ENCODE data around the gene MYL6B.
"Not testable (repeated sequence)": the region's sequence is repeated elsewhere in the genome, so short reads cannot be mapped to it uniquely, and the experiment has no call there.

MYL6B gene

GRCh38 chr12:56154818-56155217 is 2.4 kb downstream of the MYL6B start:
- TF ChIP-seq SUZ12 (IDR thresholded peaks at IDR 0.05; ENCODE audit: extremely low read depth, insufficient read depth, insufficient read length), result no peak
- H3K4me3 ChIP-seq (ENCODE audit: insufficient read length, low read depth), result no peak overlapping the region
- DNase-seq (ENCODE audit: low read depth, low spot score), result no peak

GRCh38 chr12:56155256-56155845 is 3.0 kb downstream of the MYL6B start:
- Histone ChIP-seq H3K9me3 (ENCODE audit: insufficient read depth, low read length) (no peaks in the 10 kb centered on the region), H3K27me3 (ENCODE audit: insufficient read depth, insufficient read length) (no peaks in the 10 kb centered on the region), H3K4me3 (ENCODE audit: insufficient read length, low read depth) (no peak overlapping the region), H3K36me3 (ENCODE audit: insufficient read depth, insufficient read length, low read length) (peaks cover 42% of the 10 kb centered on the region), H3K9ac (ENCODE audit: insufficient read length, low read depth) (no peak overlapping the region), H3K4me1 (ENCODE audit: insufficient read depth, insufficient read length) (peaks cover 5% of the 10 kb centered on the region)
- TF ChIP-seq SUZ12 (IDR thresholded peaks at IDR 0.05; ENCODE audit: extremely low read depth, insufficient read depth, insufficient read length), result no peak
- DNase-seq (ENCODE audit: low read depth, low spot score), result no peak

More at GRCh38 chr12:56154818-56155217, 2.4 kb downstream of the MYL6B start:
- Histone ChIP-seq H3K9ac (ENCODE audit: insufficient read length, low read depth) (no peak overlapping the region), H3K4me1 (ENCODE audit: insufficient read depth, insufficient read length) (peaks cover 5% of the 10 kb centered on the region), H3K36me3 (ENCODE audit: insufficient read depth, insufficient read length, low read length) (peaks cover 37% of the 10 kb centered on the region), H3K27me3 (ENCODE audit: insufficient read depth, insufficient read length) (no peaks in the 10 kb centered on the region), H3K9me3 (ENCODE audit: insufficient read depth, low read length) (no peaks in the 10 kb centered on the region)

DNA sequence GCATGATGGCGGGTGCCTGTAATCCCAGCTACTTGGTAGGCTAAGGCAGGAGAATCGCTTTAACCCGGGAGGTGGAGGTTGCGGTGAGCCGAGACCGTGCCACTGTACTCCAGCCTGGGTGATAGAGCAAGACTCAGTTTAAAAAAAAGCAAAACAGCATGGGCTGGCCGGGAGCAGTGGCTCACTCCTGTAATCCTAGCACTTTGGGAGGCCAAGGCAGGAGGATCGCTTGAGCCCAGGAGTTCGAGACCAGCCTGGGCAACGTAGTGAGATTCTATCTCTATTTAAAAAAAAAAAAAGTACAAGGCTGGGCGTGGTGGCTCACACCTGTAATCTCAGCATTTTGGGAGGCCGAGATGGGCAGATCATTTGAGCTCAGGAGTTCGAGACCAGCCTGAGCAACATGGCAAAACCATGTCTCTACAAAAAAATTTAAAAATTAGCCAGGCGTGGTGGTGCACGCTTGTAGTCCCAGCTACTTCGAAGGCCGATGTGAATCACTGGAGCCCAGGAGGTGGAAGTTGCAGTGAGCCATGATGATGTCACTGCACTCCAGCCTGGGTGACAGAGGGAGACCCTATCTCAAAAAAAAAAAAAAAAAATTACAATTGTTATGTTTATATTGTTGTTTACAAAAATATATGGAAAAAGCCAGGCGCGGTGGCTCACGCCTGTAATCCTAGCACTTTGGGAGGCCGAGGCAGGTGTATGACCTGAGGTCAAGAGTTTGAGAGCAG is 4.2 kb downstream of the MYL6B start:
- H3K9ac ChIP-seq (ENCODE audit: insufficient read length, low read depth), result not testable (repeated sequence)

GRCh38 chr12:56157201-56158028 is 5.0 kb downstream of the MYL6B start:
- TF ChIP-seq ZNF274 (IDR thresholded peaks at IDR 0.05; ENCODE audit: low read depth, low read length), result no peak
- no peak for TF ChIP-seq YY1 (IDR thresholded peaks at IDR 0.05; ENCODE audit: insufficient read depth, insufficient read length)
- TF ChIP-seq SUZ12 (IDR thresholded peaks at IDR 0.05; ENCODE audit: extremely low read depth, insufficient read depth, insufficient read length), result no peak
- Histone ChIP-seq H3K4me1 (ENCODE audit: insufficient read depth, insufficient read length) (peaks cover 10% of the 10 kb centered on the region), H3K27me3 (ENCODE audit: insufficient read depth, insufficient read length) (no peaks in the 10 kb centered on the region), H3K36me3 (ENCODE audit: insufficient read depth, insufficient read length, low read length) (peaks cover 62% of the 10 kb centered on the region), H3K4me3 (ENCODE audit: insufficient read length, low read depth) (peak overlapping the region; percentile 39), H3K9ac (ENCODE audit: insufficient read length, low read depth) (peak overlapping the region; percentile 96), H3K9me3 (ENCODE audit: insufficient read depth, low read length) (no peaks in the 10 kb centered on the region)
- peak; percentile 83 for DNase-seq (ENCODE audit: low read depth, low spot score)

More for the DNA sequence above, 4.2 kb downstream of the MYL6B start:
- H3K36me3 ChIP-seq (ENCODE audit: insufficient read depth, insufficient read length, low read length), result peaks cover 55% of the 10 kb centered on the region
- H3K9me3 ChIP-seq (ENCODE audit: insufficient read depth, low read length); H3K4me1 ChIP-seq (ENCODE audit: insufficient read depth, insufficient read length); DNase-seq (ENCODE audit: low read depth, low spot score); H3K27me3 ChIP-seq (ENCODE audit: insufficient read depth, insufficient read length): not testable (repeated sequence)
- peak overlapping the region; percentile 39 for H3K4me3 ChIP-seq (ENCODE audit: insufficient read length, low read depth)

DNA sequence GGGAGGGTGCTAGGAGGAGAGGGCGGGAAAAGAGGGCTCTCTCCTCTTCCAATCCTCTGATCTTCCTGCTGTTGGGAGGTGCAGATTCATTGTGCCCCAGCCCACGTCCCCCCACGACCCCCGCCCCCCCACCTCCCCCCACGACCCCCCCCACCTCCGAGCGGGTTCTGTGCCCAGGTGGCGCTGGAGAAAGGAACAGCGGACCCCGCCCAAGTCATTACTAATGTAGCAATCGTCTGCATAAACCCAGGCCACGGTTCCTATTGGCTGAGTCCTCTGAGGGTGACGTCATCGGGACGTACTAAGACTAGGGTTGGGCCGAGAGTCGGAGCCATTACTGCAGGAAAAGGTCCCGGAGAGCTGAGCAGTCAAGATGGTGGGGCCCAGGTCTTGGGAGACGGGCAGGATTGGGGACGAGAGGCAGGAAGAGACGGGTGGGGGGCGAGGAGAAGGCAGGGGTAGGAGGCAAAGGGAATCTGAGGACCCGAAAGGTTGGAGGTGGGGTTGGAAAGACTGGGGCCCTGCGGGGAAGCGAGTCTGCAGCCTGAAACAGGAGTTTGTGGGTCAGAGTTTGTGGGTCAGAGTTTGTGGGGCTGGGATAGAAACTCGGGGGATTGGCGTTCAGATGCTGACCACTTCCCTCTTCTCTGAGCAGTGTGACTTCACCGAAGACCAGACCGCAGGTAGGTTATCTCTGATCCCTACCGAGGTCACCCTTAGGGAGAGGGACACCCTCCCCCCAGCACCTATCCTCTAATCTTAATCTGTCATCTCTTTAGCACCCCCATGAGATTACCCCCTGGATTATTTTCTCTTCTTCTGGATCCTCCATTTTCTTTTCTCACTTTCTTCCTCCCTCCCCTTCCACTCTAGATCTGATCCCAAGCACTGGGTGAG is 5.9 kb downstream of the MYL6B start, which contains the start of gene MYL6:
MYL6 (plus strand) TSS at position 331 of the 897 bp plus-strand sequence; CDS start at position 374, 43 bp downstream.
- TF ChIP-seq YY1 (IDR thresholded peaks at IDR 0.05; ENCODE audit: insufficient read depth, insufficient read length) (peak; percentile 62), ZNF274 (IDR thresholded peaks at IDR 0.05; ENCODE audit: low read depth, low read length) (no peak), SUZ12 (IDR thresholded peaks at IDR 0.05; ENCODE audit: extremely low read depth, insufficient read depth, insufficient read length) (no peak)
- H3K4me3 ChIP-seq (ENCODE audit: insufficient read length, low read depth), result peak within 1 kb of the TSS; percentile 92
- peaks cover 71% of the 10 kb centered on the region for H3K36me3 ChIP-seq (ENCODE audit: insufficient read depth, insufficient read length, low read length)
- DNase-seq (ENCODE audit: low read depth, low spot score), result peak; percentile 99
- peaks cover 10% of the 10 kb centered on the region for H3K4me1 ChIP-seq (ENCODE audit: insufficient read depth, insufficient read length)
- no peaks in the 10 kb centered on the region for H3K9me3 ChIP-seq (ENCODE audit: insufficient read depth, low read length)
- H3K27me3 ChIP-seq (ENCODE audit: insufficient read depth, insufficient read length), result no peaks in the 10 kb centered on the region
- peak within 1 kb of the TSS; percentile 97 for H3K9ac ChIP-seq (ENCODE audit: insufficient read length, low read depth)

- Histone ChIP-seq H3K36me3 (ENCODE audit: insufficient read depth, insufficient read length, low read length) (peaks cover 77% of the 10 kb centered on the region), H3K9ac (ENCODE audit: insufficient read length, low read depth) (peak overlapping the region; percentile 97), H3K4me3 (ENCODE audit: insufficient read length, low read depth) (peak overlapping the region; percentile 92), H3K4me1 (ENCODE audit: insufficient read depth, insufficient read length) (peaks cover 10% of the 10 kb centered on the region), H3K27me3 (ENCODE audit: insufficient read depth, insufficient read length) (no peaks in the 10 kb centered on the region), H3K9me3 (ENCODE audit: insufficient read depth, low read length) (no peaks in the 10 kb centered on the region)
- peak; percentile 47 for DNase-seq (ENCODE audit: low read depth, low spot score)
- TF ChIP-seq YY1 (IDR thresholded peaks at IDR 0.05; ENCODE audit: insufficient read depth, insufficient read length) (no peak), SUZ12 (IDR thresholded peaks at IDR 0.05; ENCODE audit: extremely low read depth, insufficient read depth, insufficient read length) (no peak), ZNF274 (IDR thresholded peaks at IDR 0.05; ENCODE audit: low read depth, low read length) (no peak)
These were observed 6.6 kb downstream of the MYL6B start for GRCh38 chr12:56158926-56159461.

All from NT2/D1 (cell line).